OCI-LY7 (cell line): ENCODE measurements around the gene RBL1.

ENCODE experiments used
- CTCF ChIP-seq: fragments of 200-600 bp; sonication (generic); conservative IDR thresholded peaks from 2 replicates; pipeline ENCODE4 v1.5.1; 2014; ENCODE audit warnings: mild to moderate bottlenecking, antibody characterized with exemption, low read length, moderate library complexity, mixed read lengths
- EZH2phosphoT487 ChIP-seq: fragments of 200-600 bp; sonication (generic); IDR thresholded peaks from 2 replicates; pipeline ENCODE4 v1.6.1; 2018; ENCODE audit warnings: low read depth, borderline replicate concordance, mild to moderate bottlenecking, mixed run types, antibody characterized with exemption, low read length, moderate library complexity, mixed read lengths

- no peak for TF ChIP-seq CTCF
- TF ChIP-seq EZH2phosphoT487 = no peak
These were observed 98.7 kb downstream of the RBL1 start for GRCh38 chr20:36997121-36997520.
